ENCODE results near the gene SYNGR4.
"Not testable (repeated sequence)": the region's sequence is repeated elsewhere in the genome, so short reads cannot be mapped to it uniquely, and the experiment has no call there.

Gene SYNGR4

DNA sequence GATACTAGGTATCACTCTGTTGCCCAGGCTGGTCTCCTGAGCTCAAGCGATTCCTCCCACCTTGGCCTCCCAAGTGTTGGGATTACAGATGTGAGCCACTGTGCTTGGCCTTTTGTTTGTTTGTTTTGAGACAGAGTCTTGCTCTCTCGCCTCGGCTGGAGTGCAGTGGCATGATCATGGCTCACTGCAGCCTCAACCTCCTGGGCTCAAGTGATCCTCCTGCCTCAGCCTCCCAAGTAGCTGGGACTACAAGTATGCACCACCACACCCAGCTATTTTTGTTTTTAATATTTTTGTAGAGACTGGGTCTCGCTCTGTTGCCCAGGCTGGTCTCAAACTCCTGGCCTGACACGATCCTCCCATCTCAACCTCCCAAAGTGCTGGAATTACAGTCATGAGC lies 7.6 kb downstream of the SYNGR4 start:
- DNase-seq = not testable (repeated sequence)

DNA sequence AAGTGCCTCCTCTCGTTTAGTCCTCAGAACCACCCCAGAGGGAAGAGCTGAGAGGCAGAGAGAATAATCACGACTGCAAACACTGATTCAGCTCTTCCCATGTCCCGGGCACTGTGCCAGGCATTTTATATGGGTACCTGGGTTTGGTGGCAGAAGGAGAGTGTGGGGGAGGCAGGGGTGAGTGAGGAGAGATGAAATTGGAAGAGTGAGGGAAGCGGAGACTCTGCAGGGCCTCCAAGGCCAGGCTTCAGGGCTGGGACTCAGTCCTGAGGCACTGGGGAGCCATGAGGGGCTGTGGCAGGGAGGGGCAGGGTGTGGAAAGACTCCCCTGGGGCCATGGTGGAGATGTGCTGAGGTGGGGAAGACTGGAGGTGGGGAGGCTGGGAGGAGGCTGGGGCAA lies 8.7 kb downstream of the SYNGR4 start:
- no peak for DNase-seq

DNA sequence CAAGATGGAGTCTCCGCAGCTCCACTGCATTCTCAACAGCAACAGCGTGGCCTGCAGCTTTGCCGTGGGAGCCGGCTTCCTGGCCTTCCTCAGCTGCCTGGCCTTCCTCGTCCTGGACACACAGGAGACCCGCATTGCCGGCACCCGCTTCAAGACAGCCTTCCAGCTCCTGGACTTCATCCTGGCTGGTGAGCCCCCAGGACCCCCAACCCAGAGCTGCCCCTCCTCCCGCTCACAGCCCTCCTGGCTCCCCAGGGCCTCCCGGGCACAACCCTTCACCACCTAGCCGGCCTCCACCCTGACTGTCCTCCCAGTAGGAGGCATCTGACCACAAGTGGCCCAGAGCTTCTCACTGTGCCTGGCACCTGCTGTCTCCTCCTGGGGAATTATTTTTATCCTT lies 9.4 kb downstream of the SYNGR4 start:
- no peak for DNase-seq

DNA sequence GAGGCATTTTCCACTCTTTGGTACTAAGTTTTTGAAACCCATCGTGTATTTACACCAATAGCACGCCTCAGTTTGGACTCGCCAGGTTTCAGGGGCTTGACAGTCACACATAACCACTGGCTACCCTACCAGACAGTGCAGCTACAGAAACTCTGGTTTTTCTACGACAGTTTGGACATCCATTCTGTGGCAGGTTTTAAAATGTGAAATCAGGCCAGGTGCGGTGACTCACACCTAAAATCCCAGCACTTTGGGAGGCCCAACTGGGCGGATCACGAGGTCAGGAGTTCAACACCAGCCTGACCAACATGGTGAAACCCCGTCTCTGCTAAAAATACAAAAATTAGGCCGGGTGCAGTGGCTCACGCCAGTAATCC lies 14.0 kb downstream of the SYNGR4 start:
- DNase-seq = no peak

DNA sequence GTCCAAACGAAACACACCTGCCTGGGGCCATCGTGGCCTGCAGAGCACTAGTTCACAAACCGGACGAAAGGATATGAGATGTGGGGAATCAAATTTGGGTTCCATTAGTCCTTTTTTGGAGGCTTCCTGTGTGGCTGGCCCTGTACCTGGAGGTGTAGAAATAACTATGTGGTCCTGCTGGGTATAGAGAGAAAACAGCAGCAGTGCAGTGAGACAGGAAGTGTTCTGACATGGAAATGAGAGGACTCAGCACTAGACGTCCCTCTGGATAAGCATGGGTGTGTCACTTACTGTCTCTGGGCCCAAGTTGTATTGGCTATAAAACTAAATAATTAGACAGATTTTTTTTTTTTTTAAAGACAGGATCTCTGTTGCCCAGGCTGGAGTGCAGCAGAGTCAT lies 14.9 kb downstream of the SYNGR4 start:
- DNase-seq = no peak

DNA sequence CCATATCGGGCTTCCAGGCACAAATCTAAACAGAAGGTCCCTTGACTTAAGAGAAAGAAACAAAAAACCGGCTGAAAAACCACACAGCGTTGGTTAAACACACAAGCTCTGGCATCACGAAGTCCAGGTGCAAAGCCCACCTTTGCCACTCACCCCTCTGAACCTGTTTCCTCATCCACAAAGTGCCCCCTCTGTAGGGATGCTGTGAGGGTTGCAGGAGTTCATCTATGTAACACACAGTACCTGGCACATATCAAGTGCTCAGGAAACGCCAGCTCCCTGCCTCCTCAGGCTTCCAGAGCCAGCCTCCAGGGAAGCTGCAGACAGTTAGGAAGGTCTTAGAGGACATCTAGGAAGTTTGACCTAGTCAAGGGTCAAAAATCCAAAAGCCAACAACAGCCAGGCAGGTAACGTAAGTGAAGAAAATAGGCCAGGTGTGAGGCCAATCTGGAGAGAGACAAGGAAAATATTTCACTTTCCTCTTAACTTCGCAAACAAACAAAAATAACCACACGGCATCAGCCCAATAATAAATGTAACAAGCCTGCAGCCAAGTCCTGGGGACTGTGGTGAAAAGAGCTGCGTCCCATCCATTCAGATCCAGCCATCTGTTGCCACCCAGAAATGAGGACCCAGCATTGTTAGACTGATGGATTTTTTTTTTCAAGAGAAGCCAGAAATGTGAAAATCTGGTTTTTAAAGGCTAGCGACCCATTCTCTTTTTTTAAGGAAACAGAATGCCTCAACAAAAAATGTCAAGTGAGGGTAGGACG lies 17.2 kb downstream of the SYNGR4 start:
- no peak for DNase-seq

DNA sequence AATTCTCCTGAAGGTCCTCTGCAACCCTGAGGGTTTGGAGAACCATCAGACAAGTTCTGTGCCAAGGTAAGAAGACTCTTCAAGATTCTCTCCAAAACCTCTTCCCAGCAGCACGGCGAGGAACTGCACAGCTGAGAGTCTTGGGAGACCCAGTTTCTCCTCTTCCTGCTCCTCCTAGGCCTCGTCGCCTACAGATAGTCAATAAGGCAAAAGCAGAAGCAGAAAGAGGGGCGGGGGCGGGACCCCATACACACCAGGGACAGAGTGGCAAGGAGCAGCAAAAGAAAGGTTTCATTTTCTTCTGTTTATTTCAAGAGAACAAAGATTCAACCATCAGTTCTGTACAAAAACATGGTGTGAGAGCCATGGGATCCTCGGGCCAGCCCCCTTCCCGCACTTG lies 18.1 kb downstream of the SYNGR4 start:
- no peak for DNase-seq

DNA sequence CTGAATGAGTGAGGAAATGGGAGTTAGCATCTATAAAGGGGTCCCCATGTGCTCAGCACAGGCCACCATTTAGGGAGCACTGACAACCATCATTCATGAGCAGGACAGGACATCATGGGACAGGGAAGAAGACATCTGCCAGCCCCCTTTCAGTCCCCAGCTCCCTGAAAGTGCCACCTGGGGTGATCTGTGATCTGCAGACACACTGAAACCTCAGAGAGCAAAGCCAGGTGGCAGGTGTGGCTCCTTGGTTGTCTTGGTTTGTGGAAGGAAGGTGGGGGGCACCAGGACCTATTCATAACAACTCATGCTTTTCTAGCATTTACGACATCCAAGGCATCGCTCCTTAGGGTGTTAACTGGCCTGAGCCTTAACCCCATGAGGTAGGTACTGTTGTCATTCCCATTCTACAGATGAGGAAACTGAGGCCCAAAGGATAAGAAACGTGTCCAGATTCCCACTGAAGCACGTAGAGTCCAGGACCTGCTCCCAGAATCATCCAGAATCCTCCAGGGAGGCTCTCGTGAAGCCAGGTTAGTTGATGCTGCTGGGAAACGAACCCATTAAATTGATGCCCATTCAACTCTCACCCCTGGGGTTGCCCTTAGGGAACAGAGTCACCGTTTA lies 21.4 kb downstream of the SYNGR4 start:
- no peak for DNase-seq

DNA sequence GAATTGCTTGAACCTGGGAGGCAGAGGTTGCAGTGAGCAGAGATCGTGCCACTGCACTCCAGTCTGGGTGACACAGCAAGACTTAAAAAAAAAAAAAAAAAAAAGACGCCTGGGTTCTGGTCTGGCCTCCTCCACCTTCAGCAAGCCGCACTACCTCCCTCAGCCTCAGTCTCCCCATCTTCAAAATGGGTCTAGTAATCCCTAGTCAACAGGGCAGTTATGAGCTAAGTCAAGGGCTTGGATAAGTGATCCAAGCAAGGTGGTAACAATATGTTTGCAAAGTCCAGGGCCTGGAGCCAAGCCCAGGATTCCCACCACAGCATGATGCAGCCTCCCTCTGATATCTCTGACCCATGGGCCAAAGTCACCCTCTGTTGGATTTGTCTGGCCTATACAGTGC lies 22.8 kb downstream of the SYNGR4 start:
- DNase-seq = no peak

DNA sequence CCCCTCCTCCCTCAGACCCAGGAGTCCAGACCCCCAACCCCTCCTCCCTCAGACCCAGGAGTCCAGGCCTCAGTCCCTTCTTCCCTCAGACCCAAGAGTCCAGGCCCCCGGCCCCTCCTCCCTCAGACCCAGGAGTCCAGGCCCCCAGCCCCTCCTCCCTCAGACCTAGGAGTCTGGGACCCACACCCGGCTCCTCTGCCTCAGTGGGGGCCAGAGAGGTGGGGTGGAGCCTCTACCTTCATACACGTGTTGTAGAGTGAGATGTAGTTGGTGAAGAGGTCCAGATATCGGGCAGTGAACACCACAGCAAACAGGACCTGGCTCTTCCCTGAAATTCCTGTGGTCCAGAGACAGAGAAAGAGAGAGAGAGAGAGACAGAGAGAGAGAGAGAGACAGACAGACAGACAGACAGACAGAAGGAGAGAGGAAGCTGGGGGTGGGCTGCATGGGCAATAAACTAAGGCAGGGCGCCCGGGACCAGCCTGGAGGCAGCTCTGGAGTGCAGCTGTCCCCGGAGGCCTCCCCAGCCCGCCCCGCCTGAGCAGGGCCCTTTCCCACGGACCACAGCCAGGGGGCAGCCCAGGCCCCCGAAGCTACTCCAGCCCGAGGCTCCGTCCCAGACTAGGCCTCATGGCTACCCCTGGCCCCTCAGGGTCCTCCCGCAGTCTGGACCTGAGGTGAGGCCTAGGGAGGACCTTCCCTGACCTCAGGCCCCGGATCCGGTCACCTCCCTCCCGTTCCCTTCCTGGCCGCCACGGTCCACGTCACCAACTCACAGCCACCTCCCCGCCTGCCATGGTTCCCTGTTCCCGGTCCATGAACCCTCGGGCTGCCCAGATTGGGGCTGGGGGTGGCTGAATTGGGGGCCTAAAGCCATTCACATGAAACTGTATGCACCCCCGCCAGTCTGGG lies 26.3 kb downstream of the SYNGR4 start:
- peak; percentile 81 for DNase-seq

DNA sequence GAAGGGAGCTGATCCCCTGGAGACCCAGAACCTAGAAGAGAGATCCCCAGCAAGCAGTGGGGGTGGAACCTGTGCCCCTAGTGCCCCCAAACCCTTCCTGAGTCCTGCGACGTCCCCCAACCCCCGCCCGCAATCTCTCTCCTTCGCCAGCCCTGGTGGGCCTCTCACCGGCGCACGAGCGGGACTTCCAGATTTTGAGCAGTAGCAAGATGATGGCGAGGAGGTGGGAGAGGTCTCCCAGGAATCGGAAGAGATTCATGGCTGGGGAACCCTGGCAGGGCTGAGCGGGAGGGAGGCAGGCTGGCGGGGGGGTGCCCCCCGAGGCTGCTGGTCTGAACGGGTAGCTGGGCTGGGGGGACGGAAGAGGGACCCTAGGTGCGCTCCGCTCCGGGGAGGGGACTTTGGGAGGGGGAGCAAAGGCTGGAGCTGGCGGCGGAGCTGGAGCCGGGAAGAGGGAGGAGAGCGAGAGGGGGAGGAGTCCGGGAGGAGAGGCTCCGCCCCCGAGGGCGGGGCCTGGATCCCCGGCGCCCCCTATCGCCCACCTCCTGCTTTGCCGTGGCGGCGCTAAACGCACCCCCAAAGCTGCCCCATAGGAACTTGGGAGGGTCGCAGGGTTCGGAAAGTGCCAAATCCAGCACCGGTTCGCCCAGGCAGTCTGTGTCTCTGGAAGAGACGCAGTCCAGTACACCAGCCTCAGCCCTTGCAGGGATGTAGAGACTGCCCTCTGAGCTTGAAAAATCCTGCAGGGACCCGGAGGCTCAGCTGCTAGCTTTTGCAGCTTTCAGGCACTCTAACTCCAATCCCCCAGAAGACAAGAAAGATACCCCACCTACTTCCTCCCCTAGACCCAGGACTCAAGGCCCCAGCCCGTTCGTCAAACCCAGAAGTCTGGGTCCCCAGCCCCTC lies 27.2 kb downstream of the SYNGR4 start, which contains the start of gene KDELR1:
Gene KDELR1 (minus strand): TSS at position 452 of the 906 bp plus-strand sequence. CDS start 193 bp downstream, at position 259.
- DNase-seq = peak; percentile 85

DNA sequence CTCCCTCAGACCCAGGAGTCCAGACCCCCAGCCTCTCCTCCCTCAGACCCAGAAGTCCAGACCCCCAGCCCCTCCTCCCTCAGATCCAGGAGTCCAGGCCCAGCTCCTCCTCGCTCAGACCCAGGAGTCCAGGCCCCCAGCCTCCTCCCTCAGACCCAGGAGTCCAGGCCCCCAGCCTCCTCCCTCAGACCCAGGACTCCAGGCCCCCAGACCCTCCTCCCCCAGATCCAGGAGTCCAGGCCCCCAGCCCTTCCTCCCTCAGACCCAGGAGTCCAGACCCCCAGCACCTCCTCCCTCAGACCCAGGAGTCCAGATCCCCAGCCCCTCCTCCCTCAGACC lies 27.8 kb downstream of the SYNGR4 start:
- not testable (repeated sequence) for DNase-seq

DNA sequence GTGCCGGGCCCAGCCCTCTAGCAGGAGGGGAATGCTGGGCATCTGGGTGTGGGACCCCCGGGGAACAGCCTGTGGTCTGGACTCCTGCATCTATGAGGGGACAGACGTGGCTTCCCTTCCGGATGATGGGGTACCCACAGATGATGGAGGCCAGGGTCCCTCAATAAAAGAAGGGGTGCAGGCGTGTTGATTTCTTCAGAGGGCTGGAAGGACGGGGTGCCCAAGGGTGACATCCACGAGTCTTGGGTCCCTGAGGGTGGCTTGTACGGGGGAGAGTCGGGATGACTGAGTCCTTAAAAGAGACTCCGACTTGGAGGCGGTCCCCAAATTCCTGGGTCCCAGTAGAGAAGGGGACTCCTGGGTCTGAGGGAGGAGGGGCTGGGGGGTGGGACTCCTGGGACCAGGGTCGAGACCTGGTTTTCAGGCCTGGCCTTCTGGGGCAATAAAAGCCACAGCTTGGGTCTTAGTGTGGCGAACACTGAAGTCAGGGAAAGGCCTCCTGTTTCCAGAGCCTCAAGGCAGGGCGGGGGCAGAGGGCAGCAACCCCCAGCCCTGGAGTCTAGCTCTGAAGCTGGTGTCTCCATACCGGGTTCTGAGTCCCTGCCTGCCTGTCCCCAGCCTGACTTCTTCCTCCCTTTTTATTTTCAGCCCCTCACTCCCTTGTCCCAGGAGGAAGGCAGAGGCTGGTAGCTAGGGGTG lies 28.8 kb downstream of the SYNGR4 start:
- no peak for DNase-seq

DNA sequence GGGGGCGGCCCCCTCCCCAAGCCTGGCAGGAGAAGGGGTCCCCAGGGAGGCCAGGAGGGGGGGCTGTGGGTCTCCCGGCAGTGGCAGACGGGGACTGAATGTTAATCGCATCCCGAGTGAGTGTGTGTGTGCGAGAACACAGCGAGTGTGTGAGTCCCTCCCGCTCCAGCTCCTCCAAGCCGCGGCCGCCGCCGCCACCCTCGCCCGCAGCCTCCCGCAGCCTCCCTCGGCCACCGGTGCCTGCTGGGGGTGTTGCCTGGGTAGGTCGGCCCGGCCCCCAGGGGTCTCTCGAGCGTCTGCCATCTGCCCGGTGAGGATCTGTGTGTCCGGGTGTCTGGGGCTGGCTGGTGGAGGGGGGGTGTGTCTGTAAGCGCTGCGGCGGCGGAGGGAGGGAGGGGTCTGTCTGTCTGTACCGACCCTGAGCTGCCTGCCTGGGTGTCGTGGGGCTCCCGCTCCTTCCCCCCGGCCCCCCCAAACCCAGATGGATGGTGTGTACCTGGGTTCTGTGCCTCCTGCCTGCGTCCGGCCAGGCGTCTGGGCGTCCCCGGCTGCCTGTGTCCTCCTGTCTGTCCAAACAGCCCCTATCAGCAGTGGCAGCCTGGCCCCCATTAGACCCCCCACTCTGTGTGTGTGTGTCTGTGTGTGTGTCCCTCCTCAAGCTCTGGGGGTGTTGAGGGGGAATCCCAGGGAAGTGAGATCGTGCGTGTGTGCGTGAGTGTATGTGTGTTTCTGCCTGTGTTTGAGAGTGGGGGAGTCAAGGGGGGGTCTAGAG lies 29.6 kb downstream of the SYNGR4 start, which contains the start of gene GRIN2D:
Gene GRIN2D (plus strand): TSS at position 110 of the 772 bp plus-strand sequence. CDS start 4,725 bp downstream, outside the sequence.
- peak; percentile 64 for DNase-seq

DNA sequence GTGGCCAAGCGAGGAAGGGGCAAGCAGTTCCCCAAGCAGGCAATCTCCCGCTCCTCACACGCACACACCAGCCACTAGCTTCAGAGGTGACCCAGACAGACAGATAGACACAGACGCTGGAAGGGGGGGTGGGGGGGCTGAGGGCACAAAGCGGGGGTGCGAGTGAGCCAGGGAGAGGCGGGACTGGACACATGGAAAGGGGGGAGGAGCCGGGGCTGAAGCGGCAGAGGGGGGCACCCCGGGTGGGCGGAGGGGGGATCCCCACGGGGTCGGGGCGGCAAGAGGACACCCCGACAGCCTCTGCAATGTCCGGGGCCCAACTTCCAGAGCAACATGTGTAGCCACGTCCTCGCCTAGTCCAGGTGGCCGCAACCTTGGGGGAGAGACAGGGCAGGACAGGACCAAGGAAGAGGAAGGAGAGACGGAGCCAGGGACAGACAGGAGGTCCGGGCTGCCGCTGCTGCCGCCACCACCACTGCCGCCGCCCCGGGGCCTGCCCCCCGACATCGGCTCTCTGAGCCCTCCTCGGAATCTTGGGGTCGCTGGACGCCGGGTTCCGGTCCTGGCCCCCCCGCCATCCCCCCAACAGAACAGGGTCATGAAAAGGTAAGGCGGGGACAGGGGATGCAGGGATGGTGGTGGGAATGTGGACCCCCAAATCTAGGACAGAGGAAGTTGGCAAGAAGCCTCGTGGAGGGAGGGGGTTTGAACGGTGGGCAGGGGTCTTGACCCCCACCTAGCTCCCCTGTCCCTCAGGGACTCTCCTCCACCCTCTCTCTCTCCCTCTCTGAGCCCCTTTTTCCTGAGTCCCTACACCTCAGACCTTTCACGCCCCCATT lies 30.4 kb downstream of the SYNGR4 start:
- DNase-seq = peak; percentile 28

DNA sequence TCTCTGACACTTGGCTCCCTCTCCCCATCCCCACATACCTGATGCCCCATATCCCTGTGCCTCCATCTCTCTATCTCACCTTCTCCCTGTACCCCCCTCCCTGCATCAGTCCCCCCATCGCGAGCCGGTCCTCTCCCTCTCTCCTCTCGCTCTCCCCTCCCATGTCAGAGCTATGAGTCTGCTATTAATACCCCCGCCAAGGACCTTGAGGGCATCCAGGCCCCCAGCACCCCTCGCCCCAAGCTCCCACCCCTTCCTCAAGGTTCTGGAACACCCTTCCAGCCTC lies 30.9 kb downstream of the SYNGR4 start:
- no peak for DNase-seq

DNA sequence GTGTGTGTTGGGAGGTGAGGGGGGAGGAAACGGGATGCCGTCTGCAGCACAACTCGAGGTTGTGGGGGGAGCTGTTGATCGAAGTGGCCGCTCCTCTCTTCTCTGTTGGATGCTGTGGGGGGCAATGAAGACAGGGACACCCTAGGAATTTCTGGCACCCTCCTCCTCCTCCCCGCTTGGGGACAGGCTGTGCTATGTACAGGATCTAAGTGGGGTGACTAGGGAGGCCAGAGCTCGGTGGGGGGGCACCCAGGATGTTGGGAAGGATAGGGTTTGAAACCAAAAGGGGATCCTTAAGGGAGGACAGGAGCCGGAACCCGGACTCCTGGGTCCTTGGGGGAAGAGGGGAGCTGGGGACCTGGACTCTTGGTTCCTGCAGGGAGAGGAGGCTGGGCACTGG lies 31.3 kb downstream of the SYNGR4 start:
- no peak for DNase-seq

DNA sequence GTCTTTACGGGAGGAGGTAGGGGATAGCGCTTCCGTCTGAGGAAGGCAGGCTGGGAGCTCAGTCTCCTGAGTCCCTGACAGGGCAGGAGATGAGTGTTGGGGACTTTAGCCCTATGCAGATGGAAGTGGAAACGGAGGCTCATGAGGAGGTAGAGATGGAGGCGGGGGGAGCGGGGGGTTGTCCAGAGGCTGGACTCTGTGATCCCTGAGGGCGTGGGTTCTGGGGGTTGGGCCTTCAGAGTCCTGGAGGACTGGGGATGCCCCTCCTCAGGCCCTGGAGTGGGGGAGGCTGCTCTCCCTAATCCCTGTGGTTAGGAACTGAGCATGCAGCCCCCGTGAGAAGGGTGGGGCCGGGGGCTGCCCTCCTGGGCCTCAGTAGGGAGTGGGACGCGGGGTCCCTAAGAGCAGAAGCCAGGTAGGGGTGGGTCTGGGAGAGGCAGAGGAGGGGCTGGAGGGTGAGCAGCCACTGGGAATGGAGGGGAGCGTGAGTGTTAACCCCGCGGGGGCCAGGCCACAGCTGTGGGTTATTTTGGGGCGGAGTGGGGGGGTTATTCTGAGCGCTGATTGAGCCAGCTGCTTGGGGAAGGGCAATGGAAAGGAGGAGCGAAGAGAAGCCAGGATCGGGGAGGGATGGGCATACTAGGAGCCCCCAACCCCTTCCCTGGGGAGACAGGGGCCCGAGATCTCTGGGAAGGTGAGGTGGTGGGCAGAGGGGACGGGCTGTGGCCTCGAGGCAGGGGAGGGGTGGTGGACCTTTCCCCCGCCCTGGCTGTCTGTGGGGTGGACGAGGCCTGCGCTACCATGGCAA lies 32.1 kb downstream of the SYNGR4 start:
- DNase-seq = peak; percentile 38

DNA sequence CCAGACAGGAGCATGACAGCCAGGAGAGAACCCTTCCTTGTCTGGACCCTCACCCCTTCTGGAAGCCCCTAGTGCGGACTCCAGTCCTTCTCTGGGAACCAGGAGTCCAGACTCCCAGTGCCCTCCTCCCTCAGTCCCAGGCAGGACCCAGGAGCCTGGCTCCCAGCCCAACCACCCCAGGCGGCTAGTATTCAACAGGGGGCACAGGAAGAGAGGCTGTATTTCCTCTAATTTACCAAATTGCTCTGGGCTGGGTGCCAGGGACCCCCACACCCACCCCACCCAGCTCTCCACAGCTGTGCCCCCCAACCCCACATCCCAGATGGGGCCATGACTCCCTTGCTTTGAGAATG lies 32.6 kb downstream of the SYNGR4 start:
- no peak for DNase-seq
